SK-N-SH (cell line): ENCODE results near the gene ADAMTSL5. TPM values are rescaled to one million over a fixed set of nuclear protein-coding genes. Genes with fewer than 3 reads are reported as not detected.

Experiments
- CTCF ChIA-PET: fragments of 300-600, 350-600 bp; formaldehyde crosslinking; extraction: SDS; loops from one replicate; lab custom pipeline; 2021; lab: Yijun Ruan, JAX
- POLR2A ChIA-PET: fragments of 350-600 bp; sonication (Branson Sonifier 250); formaldehyde crosslinking; extraction: SDS; loops from one replicate; lab custom pipeline; 2020; ENCODE audit warnings: antibody characterized with exemption, inconsistent platforms; lab: Yijun Ruan, JAX
- DNase-seq: peaks from one replicate; pipeline ENCODE4 v3.0.0; 2012
- H2AFZ ChIP-seq: fragments of 200-600 bp; sonication (generic); 2 replicates; pipeline ENCODE4 v1.8.1; 2016; ENCODE audit warnings: antibody characterized with exemption, mild to moderate bottlenecking, low read depth
- H3F3A ChIP-seq: fragments of 200-600 bp; sonication (generic); replicated peaks from 2 replicates; pipeline ENCODE3; 2016; ENCODE audit warnings: antibody characterized with exemption, mild to moderate bottlenecking; ENCODE audit not compliant: insufficient read depth
- H3K27ac ChIP-seq, 2 experiments: fragments of 200-500 bp in 1 of 2; fragments of 200-600 bp in 1 of 2; sonication (Bioruptor generic) in 1 of 2; sonication (generic), shearing (Covaris generic) in 1 of 2; 2 replicates each; pipeline versions ENCODE4 v1.5.1 to v1.6.1; 2014 to 2016; ENCODE audit warnings: low read depth in 2 of 2, inconsistent platforms in 1 of 2, low read length in 1 of 2, mild to moderate bottlenecking in 1 of 2, mixed read lengths in 1 of 2
- H3K27me3 ChIP-seq: fragments of 200-600 bp; sonication (generic), shearing (Covaris generic); 2 replicates; pipeline ENCODE4 v1.6.1; 2016; ENCODE audit warnings: mixed run types; ENCODE audit not compliant: insufficient read depth
- H3K36me3 ChIP-seq, 2 experiments: fragments of 200-500 bp in 1 of 2; fragments of 200-600 bp in 1 of 2; sonication (Bioruptor generic) in 1 of 2; sonication (generic) in 1 of 2; replicated peaks in 1 of 2; 2 replicates each; pipeline versions ENCODE3 to v1.5.1; 2014 to 2016; ENCODE audit warnings: low read length in 1 of 2, mild to moderate bottlenecking in 1 of 2; ENCODE audit not compliant: insufficient read depth in 2 of 2, control insufficient read depth in 1 of 2
- H3K4me1 ChIP-seq, 2 experiments: fragments of 200-500 bp in 1 of 2; fragments of 200-600 bp in 1 of 2; sonication (Bioruptor generic) in 1 of 2; sonication (generic), shearing (Covaris generic) in 1 of 2; 2 replicates each; pipeline versions ENCODE4 v1.5.1 to v1.6.1; 2014 to 2016; ENCODE audit warnings: low read depth in 1 of 2, low read length in 1 of 2, mixed run types in 1 of 2; ENCODE audit not compliant: insufficient read depth in 2 of 2, control insufficient read depth in 1 of 2
- H3K4me2 ChIP-seq: fragments of 200-600 bp; sonication (generic), shearing (Covaris generic); 2 replicates; pipeline ENCODE4 v1.6.1; 2017; ENCODE audit warnings: mixed run types
- H3K4me3 ChIP-seq, 2 experiments: fragments of 200-500 bp in 1 of 2; fragments of 200-600 bp in 1 of 2; sonication (Bioruptor generic) in 1 of 2; sonication (generic), shearing (Covaris generic) in 1 of 2; 2 replicates each; pipeline versions ENCODE4 v1.5.1 to v1.8.1; 2014 to 2016; ENCODE audit warnings: low read depth in 2 of 2, inconsistent platforms in 1 of 2, low read length in 1 of 2, mild to moderate bottlenecking in 1 of 2, mixed read lengths in 1 of 2, moderate library complexity in 1 of 2
- H3K79me2 ChIP-seq: fragments of 200-600 bp; sonication (generic); 2 replicates; pipeline ENCODE4 v1.8.1; 2017; ENCODE audit warnings: mild to moderate bottlenecking; ENCODE audit not compliant: insufficient read depth
- H3K9ac ChIP-seq: fragments of 200-600 bp; sonication (generic); 2 replicates; pipeline ENCODE4 v1.6.1; 2017; ENCODE audit warnings: mixed run types
- H3K9me2 ChIP-seq: fragments of 200-600 bp; sonication (generic); 2 replicates; pipeline ENCODE4 v1.6.1; 2017; ENCODE audit warnings: mixed run types
- H3K9me3 ChIP-seq: fragments of 200-600 bp; sonication (generic); 2 replicates; pipeline ENCODE4 v1.6.1; 2017; ENCODE audit warnings: mixed run types, mild to moderate bottlenecking, moderate library complexity
- H4K20me1 ChIP-seq: fragments of 200-600 bp; sonication (generic); 2 replicates; pipeline ENCODE4 v1.6.1; 2017; ENCODE audit warnings: mild to moderate bottlenecking, mixed run types; ENCODE audit not compliant: insufficient read depth
- CHD2 ChIP-seq: fragments of 150-350 bp; IDR thresholded peaks from 2 replicates; pipeline ENCODE4 v1.6.1; 2018; ENCODE audit warnings: low read length; ENCODE audit not compliant: partially characterized antibody
- ELF1 ChIP-seq: IDR thresholded peaks from 2 replicates; pipeline ENCODE4 v1.4.0; 2012
- FOXM1 ChIP-seq: IDR thresholded peaks from 2 replicates; pipeline ENCODE4 v1.4.0; 2012; ENCODE audit warnings: low read depth, mild to moderate bottlenecking
- GABPA ChIP-seq: IDR thresholded peaks from 2 replicates; pipeline ENCODE4 v1.4.0; 2012; ENCODE audit warnings: low read depth, mild to moderate bottlenecking
- IRF3 ChIP-seq: fragments of 150-350 bp; IDR thresholded peaks from 2 replicates; pipeline ENCODE4 v1.6.1; 2016; ENCODE audit warnings: mild to moderate bottlenecking, low read depth, low read length
- NFIC ChIP-seq: IDR thresholded peaks from 2 replicates; pipeline ENCODE4 v1.4.0; 2012; ENCODE audit warnings: borderline replicate concordance
- REST ChIP-seq: IDR thresholded peaks from 2 replicates; pipeline ENCODE4 v1.6.1; 2012; ENCODE audit warnings: mild to moderate bottlenecking, low read depth, low read length, moderate library complexity
- TEAD4 ChIP-seq: IDR thresholded peaks from 2 replicates; pipeline ENCODE4 v1.4.0; 2012; ENCODE audit warnings: mild to moderate bottlenecking, borderline replicate concordance; ENCODE audit not compliant: insufficient read depth
- USF2 ChIP-seq: fragments of 150-350 bp; IDR thresholded peaks from 2 replicates; pipeline ENCODE4 v1.6.1; 2017; ENCODE audit warnings: antibody characterized with exemption, low read length, low read depth, borderline replicate concordance
- WGBS: methylation state at CpG from one replicate; pipeline ENCODE4 v1.1.6; 2017; ENCODE audit warnings: low lambda C conversion rate; 5-methylcytosine and 5-hydroxymethylcytosine counted together
- polyA plus RNA-seq, 3 experiments: library from polyadenylated mRNA; depleted of rRNA; stranded (reverse); fragments of >200 nt; gene quantifications; 2 replicates each; pipeline ENCODE4 v1.2.3, GENCODE V29; 2012

Gene ADAMTSL5
- polyA plus RNA-seq, 1 of the 3 experiments (the other 2 are of a cell fraction) = 5.7 TPM

GRCh38 chr19:1461862-1462261 lies 51.0 kb downstream of the ADAMTSL5 start:
- Histone ChIP-seq H3K9me3 (no peaks in the 10 kb centered on the region), H3K9me2 (no peaks in the 10 kb centered on the region), H3K27me3 (no peaks in the 10 kb centered on the region), H3K4me1 (no peaks in the 10 kb centered on the region), H2AFZ (no peak overlapping the region), H3K4me2 (no peak overlapping the region), H4K20me1 (0 out of 2 replicates have a peak, but pooled peaks cover 4% of the 10 kb centered on the region), H3K4me3 (no peak overlapping the region), H3K36me3 (peaks cover 4 to 17% of the 10 kb centered on the region in 2 experiments), H3K79me2 (no peaks in the 10 kb centered on the region), H3F3A (peaks cover 3% of the 10 kb centered on the region), H3K9ac (no peak overlapping the region), H3K27ac (no peak overlapping the region)
- ChIA-PET POLR2A (interaction anchor here (1.0 kb wide), 1 partner anchor 10 kb away, joined by 3 read pairs; no protein-coding TSS in a partner anchor), CTCF (no interaction called here)
- TF ChIP-seq REST (no peak), USF2 (no peak), IRF3 (no peak), FOXM1 (no peak), NFIC (no peak), CHD2 (no peak), TEAD4 (no peak), ELF1 (no peak), GABPA (no peak)
- WGBS = 95% methylated on average over 15 of the region's 24 CpGs
- DNase-seq = no peak
